ENCODE measurements around the gene DKKL1.
A peak's percentile ranks its signal among the peaks of the same experiment; 100 is the strongest.

DKKL1 gene

GRCh38 chr19:49422407-49423070, 58.9 kb downstream of the DKKL1 start:
- TF ChIP-seq CTCF (IDR thresholded peaks at IDR 0.05; ENCODE audit: insufficient read depth, low read depth, low read length, missing control alignments) = peak; percentile 43
- no peak overlapping the region for H3K4me3 ChIP-seq (ENCODE audit: low read depth, low read length)
- DNase-seq (ENCODE audit: low read depth) = peak; percentile 38

- no peak for DNase-seq (ENCODE audit: low read depth)
- H3K4me3 ChIP-seq (ENCODE audit: low read depth, low read length) = no peak within 1 kb of the TSS
- TF ChIP-seq CTCF (IDR thresholded peaks at IDR 0.05; ENCODE audit: insufficient read depth, low read depth, low read length, missing control alignments) = no peak
Measured at GRCh38 chr19:49423071-49423984, 59.7 kb downstream of the DKKL1 start, which contains the start of gene PTH2. PTH2 (minus strand) TSS chr19:49423441; CDS start chr19:49423339, 102 bp downstream.

- TF ChIP-seq CTCF (IDR thresholded peaks at IDR 0.05; ENCODE audit: insufficient read depth, low read depth, low read length, missing control alignments) = no peak
- DNase-seq (ENCODE audit: low read depth) = no peak
- no peak overlapping the region for H3K4me3 ChIP-seq (ENCODE audit: low read depth, low read length)
Measured at GRCh38 chr19:49423985-49424303, 60.3 kb downstream of the DKKL1 start.

Measured in GM12865 (cell line).